Adrenal gland (tissue), 5 donors: ENCODE results near the gene THRSP.

Experiments used
- POLR2A ChIP-seq, 2 donors: fragments of 450-650 bp; IDR thresholded peaks; one replicate each; pipeline ENCODE4 v1.6.1; 2017; ENCODE audit warnings: antibody characterized with exemption in 2 of 2, mild to moderate bottlenecking in 2 of 2, moderate library complexity in 1 of 2
- TF ChIP-seq, protein P1 (sequence below), 6 experiments: fragments of 450-650 bp in 4 of 6; fragments of 200-600 bp in 2 of 6; sonication (generic) in 1 of 6; IDR thresholded peaks; 1 replicate in 5 of 6; 2 replicates in 1 of 6; pipeline versions ENCODE4 v1.5.1 to v1.8.0; 2016 to 2021; ENCODE audit warnings: antibody characterized with exemption in 6 of 6, mild to moderate bottlenecking in 2 of 6, moderate library complexity in 1 of 6
- donor health status: DM: no; HTN: no; CAD: no.

GRCh38 chr11:78110351-78110750, 46.7 kb downstream of the THRSP start:
- TF ChIP-seq, protein P1, sequence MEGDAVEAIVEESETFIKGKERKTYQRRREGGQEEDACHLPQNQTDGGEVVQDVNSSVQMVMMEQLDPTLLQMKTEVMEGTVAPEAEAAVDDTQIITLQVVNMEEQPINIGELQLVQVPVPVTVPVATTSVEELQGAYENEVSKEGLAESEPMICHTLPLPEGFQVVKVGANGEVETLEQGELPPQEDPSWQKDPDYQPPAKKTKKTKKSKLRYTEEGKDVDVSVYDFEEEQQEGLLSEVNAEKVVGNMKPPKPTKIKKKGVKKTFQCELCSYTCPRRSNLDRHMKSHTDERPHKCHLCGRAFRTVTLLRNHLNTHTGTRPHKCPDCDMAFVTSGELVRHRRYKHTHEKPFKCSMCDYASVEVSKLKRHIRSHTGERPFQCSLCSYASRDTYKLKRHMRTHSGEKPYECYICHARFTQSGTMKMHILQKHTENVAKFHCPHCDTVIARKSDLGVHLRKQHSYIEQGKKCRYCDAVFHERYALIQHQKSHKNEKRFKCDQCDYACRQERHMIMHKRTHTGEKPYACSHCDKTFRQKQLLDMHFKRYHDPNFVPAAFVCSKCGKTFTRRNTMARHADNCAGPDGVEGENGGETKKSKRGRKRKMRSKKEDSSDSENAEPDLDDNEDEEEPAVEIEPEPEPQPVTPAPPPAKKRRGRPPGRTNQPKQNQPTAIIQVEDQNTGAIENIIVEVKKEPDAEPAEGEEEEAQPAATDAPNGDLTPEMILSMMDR (IDR thresholded peaks at IDR 0.05), result no peak
- TF ChIP-seq POLR2A (IDR thresholded peaks at IDR 0.05), result no peak
